SH-SY5Y (cell line): Measurements from ENCODE around the gene FMN2.

ENCODE experiments used
- GATA2 ChIP-seq: IDR thresholded peaks from 2 replicates; pipeline ENCODE4 v1.6.1; 2011; ENCODE audit warnings: mild to moderate bottlenecking, low read depth, low read length
- GATA3 ChIP-seq: IDR thresholded peaks from 2 replicates; pipeline ENCODE4 v1.6.1; 2011; ENCODE audit warnings: low read depth, mild to moderate bottlenecking, low read length, moderate library complexity

The FMN2 gene

DNA sequence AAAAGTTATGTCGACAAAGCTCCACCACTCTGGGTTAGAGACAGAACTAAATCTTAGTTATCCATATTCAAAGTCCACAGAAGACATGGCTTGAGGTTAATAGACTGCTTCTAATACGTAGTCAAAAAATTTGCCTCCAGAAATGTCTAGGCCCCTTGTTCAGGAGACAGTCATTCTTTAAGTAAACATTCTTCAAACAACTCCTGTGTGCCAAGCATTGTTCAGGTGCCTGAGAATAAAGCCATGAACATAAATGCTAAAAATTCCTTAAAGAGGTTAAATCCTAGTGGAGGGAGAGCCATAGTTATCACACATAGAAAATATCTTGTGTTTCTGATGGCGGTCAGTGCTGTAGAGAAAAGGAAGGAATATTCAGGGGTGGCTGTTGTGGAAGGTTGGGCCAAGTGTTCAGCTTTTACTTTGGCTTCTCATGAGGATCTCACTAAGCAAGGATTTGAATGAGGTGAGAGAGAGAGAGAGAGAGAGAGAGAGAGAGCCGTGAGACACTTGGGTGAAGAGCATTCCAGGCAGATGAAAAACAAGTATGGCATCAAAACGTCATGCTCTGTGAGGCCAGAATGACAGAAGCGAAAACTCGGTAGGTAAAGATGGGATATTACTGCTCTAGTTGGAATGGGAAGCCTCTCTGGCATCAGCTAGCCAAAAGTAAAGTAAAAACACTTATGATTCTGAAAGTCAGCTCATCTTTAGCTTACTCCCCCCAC is 333.2 kb downstream of the FMN2 start:
- TF ChIP-seq GATA2 (no peak), GATA3 (no peak)

DNA sequence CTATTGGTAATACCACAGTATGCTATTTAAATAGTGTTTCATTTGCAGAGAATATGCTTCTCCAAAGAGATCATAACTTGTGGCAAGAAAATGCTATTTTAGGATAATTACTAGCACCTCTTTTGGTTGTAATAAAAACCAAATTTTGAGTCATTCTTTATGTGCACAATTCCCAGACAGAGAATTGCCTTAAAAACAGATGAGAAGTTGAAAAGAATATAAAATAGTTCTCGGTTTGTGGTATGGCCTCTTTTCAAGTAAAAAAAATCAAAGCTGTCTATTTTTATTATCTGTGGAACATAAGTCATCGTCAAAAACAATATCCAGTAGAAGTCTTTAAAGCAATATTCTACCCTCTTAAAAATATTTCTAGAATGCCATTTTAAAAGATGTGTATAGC is 334.4 kb downstream of the FMN2 start:
- TF ChIP-seq GATA3 (no peak), GATA2 (no peak)

DNA sequence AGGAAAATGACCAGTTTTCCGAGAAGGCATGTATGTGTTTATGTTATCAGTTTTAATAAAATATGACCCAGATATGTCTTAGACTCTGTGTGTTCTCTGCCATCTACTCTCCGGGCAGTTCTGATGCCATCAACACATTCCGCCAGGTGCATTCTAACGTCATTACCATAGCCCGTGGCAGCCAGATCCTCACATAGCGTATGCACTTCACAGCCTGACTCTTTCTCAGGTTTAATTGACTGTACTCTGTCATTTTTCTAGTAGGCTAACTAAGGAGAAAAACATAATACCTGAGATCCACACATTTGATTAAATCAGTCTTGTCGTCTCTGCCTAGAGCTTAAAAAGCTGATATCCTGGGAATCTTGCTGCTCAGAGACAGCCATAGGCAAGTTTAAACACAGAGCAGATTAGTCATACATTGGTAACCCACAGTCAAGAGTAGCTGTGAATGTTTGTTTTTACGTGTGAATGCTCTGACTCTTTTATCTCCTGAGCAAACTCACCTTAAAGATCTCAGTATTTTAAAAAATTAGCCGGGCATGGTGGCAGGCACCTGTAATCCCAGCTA is 344.4 kb downstream of the FMN2 start:
- no peak for TF ChIP-seq GATA2
- TF ChIP-seq GATA3 = no peak

DNA sequence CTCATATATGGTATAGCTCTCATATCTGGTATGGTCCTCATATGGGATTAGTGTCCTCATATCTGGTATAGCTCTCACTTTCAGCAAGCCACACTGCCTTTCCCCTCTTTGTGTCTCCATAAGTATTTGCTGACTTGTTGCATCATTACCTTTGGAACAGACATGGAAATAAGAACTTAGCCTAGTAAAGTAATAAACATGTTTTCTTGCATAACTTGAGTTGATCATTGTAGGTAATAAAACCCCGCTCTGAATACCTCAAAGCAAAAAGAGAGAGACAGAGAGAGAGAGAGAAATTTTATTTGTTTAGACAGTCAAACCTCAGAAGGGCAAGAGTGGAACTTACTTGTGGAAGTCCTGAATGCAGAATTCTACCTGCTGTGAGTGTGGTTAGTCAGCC is 350.0 kb downstream of the FMN2 start:
- no peak for TF ChIP-seq GATA3
- TF ChIP-seq GATA2 = no peak

DNA sequence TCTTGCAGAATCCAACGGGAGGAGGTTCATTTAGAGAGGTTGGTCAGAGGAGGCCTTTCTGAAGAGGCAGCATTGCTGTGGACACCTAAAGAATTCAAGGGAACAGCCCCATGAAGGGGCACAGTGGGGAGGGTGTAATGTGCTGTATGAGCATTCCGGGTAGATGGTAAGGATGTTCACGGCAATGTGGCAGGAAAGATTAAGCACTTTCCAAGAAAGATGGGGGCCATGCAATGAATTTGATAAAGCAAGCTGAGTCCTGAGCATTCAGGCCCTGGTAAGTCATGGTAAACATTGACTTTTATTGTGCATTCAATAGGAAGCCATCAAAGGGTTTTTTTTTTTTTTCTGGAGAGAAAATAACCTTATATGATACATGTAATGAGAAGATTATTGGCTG is 353.7 kb downstream of the FMN2 start:
- TF ChIP-seq GATA3 (no peak), GATA2 (no peak)

DNA sequence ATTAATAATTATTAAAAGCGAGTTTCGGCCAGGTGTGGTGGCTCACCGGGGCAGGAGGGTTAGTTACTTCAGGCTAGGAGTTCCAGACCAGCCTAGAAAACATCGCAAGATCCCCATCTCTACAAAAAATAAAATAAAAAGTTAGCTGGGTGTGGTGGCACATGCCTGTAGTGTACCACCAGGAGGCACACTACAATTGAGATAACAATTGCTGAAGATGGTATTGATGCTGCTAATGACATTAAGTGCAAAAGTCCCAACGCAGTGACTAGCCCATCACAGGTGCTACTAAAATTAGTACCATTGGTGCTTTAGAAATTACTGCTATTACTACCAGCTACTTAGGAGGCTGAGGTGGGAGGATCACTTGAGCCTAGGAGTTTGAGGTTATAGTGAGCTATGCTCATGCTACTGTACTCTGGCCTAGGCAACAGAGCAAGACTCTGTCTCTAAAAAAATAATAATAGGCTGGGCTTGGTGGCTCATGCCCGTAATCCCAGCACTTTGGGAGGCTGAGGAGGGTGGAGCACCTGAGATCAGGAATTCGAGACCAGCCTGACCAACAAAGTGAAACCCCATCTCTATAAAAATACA is 363.6 kb downstream of the FMN2 start:
- TF ChIP-seq GATA3 = no peak
- TF ChIP-seq GATA2 = no peak

DNA sequence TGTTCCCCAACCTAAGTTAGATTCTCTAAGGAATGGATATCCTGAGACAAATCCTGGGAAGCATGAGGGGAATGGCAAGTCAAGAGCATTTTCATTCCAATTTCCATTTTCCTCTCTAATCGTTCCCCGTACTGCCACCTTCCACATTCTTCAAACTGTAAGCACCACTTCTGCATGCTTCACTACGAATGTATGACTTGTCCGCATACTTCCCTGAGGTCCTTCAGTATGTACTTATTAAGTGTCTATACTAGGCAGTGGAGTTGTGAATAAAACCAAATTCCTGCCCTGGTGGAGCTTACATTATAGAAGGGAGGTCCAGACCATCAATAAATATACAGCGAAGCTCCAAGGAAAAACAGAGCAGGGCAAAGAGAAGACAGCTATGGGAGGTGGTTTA is 365.5 kb downstream of the FMN2 start:
- TF ChIP-seq GATA3 = no peak
- TF ChIP-seq GATA2 = no peak

DNA sequence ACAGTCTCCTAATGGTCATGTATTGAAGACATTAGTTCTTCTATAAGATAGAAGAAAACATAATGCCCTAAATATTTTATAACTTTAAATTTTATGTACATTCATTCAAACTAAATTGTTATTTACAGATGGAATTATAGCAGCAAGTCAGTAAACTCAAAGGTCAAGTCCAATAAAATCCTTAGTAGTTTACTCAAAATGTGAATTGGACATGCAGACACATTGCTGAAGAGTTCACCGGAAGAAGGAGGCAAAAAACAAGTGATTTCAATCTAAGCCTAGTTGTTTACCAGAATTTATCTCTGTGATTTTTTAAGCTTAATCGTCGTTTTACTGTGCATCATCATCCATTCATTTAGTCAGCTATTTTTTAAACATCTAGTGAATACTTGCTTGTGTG is 370.6 kb downstream of the FMN2 start:
- no peak for TF ChIP-seq GATA2
- TF ChIP-seq GATA3 = no peak

DNA sequence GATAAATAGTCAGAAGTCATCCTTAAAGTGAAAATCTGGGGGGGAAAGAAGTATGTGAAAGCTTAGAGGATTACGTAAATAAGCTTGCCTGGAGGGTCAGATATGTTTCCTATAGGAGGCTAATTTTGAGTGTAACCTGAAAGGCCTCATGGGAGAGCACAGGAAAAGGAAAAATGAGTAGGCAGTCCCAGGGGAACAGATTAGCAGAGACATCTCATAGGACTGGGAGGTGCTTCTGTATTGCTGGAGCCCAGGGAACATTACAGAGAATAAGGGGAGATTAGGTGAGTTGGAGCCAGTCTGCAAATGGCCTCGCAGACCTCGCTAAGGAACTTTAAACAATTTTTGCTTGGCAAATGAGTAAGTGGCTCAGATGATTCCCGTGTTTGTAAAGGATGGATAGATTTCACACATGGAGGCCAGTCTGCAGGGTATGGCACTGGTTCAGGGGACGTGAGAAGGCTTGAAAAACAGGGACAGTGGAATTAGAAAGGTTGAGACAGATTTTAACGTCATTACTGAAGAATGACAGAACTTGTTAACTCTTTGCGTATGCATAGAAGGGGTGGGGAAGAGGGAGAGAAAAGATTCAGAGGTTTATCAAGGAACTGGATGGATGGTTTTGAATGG is 371.2 kb downstream of the FMN2 start:
- no peak for TF ChIP-seq GATA3
- no peak for TF ChIP-seq GATA2

DNA sequence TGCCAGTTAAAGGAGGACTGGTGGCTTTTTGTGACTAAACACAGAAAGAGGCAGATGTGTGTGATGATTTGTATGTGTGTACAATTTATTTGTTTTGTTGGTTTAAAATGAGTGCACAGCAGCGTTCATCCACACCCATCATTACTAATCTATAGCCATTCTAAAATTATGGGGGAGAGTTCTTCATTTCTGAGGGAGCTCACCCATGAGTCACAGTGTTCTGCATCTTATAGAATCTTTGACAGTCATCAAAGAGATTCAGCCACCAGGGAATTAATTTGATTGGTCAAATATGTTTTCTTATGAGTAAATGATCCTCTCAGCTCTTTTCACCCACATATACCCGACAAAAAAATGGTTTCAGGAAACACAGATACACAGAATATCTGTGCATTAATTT is 372.4 kb downstream of the FMN2 start:
- TF ChIP-seq GATA3 (no peak), GATA2 (no peak)

DNA sequence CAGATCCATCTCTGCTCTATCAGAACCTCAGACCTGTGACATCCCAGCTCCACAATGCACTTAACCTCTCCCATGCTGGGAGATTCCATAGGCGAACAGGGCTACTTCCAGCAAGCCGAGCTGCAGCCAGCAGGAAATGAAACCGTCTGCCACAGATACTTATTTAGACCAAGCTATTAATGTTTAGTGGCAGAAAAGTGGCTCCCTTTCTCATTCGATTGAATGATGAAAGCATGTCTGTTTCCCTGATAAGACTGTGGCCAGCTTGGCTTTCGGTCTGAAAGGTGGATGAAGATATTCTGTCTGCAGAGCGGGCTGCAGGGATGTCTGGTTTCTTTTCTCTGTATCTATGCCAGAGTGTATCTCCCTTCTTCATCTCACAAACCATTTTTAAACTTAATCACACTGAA is 373.9 kb downstream of the FMN2 start:
- TF ChIP-seq GATA3 (peak; percentile 88), GATA2 (peak; percentile 92)

DNA sequence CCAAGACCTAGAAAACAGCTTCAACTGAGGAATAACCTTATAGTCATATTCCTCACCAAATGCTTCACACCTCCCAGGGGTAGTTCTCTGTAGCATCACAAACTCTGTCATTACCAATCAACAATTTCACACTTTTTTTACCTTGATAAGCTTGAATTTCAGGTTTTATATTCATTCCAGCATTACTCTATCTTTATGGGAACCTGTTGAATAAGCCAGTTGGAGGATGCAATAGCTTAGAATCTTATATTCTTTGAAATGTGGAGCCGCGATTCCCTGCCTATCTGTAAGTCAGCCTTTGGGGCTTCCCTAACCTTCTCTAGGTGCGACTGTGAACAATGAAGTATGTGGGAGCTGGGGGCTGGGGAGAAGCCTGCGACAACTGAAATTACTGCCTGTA is 374.8 kb downstream of the FMN2 start:
- TF ChIP-seq GATA3 (no peak), GATA2 (no peak)

DNA sequence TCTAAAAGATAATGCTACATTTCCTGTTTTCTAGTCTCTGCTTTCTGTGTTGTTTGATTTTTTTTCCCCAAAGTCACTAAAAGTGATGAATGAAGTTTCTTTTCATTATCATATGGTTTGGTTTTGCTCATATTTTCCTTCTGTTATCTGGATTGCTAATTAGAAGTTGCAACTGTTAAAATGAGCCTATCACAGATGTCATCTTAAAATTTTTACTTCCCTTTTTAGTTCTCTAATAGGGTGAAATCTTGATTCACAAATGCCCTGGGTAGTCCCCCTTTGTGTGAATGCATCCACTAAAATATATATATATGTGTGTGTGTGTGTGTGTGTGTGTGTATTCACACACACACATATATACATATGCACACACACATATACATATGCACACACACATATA is 376.2 kb downstream of the FMN2 start:
- TF ChIP-seq GATA2 = no peak
- TF ChIP-seq GATA3 = no peak

DNA sequence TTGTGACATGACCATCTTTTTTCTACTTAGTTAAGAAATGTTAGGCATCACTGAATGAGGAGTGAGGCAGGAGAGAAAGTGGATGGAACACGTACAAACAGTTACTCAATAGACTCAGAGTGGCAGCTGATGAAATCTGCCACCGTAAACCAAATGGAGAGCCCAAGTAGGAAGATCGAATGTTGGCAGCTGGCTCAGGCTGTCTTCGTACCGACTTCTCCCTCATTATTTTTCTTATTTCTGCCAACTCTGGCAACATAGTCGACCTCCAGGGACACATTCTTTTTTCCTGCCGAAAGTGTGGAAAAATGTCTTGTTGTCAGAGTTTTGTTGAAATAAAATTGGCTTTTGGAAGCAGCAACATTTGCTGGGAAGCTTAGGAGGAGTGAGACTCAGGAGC is 377.0 kb downstream of the FMN2 start:
- TF ChIP-seq GATA3 (no peak), GATA2 (no peak)

DNA sequence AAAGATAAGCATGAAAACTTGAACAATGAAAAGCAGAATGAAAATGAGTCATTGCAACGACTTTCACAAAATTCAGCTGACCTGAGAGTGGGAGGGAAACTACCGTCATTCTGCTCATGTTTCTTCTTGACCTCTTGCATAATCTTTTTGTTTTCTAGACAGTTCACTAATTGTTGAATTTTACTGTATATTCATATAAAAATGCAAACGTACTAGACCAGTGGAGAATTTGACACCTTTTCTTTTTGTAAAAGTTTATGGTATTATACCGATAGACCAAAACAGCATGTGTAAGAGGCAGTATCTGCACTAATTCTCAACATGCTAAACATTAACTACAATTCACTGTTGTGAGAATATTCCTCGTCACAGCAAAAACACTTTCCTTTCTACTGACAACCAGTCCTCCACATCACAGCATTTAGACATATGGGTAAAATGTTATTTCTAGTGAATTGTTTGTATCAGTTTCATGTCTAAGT is 382.5 kb downstream of the FMN2 start:
- TF ChIP-seq GATA3 = no peak
- no peak for TF ChIP-seq GATA2

DNA sequence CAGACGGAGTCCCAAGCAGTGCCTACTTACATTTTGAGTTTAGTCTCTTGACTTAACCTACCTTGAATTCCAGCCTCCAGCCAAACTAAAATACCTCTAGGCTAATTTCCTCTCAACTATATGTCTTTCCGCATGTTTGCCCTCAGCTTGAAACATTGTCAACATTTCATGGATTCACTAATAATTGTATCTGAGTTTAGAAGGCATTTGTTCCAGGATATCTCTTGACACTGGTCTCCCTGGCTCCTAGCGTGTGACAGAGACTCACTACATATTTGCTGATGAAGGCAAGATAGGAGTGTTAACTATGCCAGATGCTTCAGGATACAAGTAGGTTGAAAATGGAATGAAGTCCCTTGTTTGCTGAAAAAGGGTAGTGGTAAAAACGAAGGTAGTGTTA is 384.1 kb downstream of the FMN2 start:
- TF ChIP-seq GATA2 (no peak), GATA3 (no peak)

DNA sequence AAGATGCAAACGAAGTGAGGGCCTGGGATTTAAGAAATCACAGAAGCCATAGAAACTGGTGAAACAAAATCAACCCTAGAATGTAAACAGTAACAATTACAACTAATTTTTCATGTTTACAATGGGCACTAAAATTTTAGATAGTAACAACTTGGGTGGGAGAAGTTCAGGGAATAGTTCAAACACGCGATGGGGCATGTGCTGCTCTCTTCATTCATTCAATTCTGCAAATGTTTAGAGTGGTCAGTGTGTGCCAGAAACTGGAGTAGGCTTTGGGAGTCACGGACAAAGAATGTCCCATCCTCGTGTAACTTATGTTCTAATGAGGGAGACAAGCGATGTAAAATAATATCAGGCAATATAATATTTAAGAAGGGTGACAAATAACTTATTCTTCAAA is 386.9 kb downstream of the FMN2 start:
- no peak for TF ChIP-seq GATA2
- TF ChIP-seq GATA3 = no peak
